Activated CD8-positive, alpha-beta T cell treated with anti-CD3 and anti-CD28 coated beads for 36 hours (primary cell): ENCODE results near the gene AHNAK. TPM values are rescaled to one million over a fixed set of nuclear protein-coding genes. Genes with fewer than 3 reads are reported as not detected.

Experiments
- ATAC-seq: fragments of 200-7000 bp; cut with Tn5 transposase; one replicate; pipeline ENCODE4 v1.10.0; 2021; ENCODE audit warnings: mild to moderate bottlenecking, moderate library complexity
- CTCF ChIA-PET: fragments of 350-600 bp; sonication (Branson Sonifier 250); formaldehyde crosslinking; loops from one replicate; lab custom pipeline; 2021; ENCODE audit warnings: antibody characterized with exemption; lab: Charles Lee
- POLR2A ChIA-PET: fragments of 350-600 bp; sonication (Branson Sonifier 250); formaldehyde crosslinking; loops from one replicate; lab custom pipeline; 2021; ENCODE audit warnings: antibody characterized with exemption; lab: Charles Lee
- DNase-seq: peaks from one replicate; pipeline ENCODE4 v3.0.0-alpha.2; 2020
- H3K27ac Mint-ChIP-seq: one replicate; pipeline ENCODE4 v1.8.0; 2021; ENCODE audit warnings: mild to moderate bottlenecking, mixed read lengths
- H3K27me3 Mint-ChIP-seq: one replicate; pipeline ENCODE4 v1.8.0; 2021; ENCODE audit warnings: mixed read lengths
- H3K36me3 Mint-ChIP-seq: one replicate; pipeline ENCODE4 v1.8.0; 2021; ENCODE audit warnings: low read depth, mixed read lengths
- H3K4me1 Mint-ChIP-seq: one replicate; pipeline ENCODE4 v1.8.0; 2021; ENCODE audit warnings: low read depth, mixed read lengths
- H3K4me3 Mint-ChIP-seq: one replicate; pipeline ENCODE4 v1.8.0; 2021; ENCODE audit warnings: mild to moderate bottlenecking, moderate library complexity, mixed read lengths
- H3K9me3 Mint-ChIP-seq: one replicate; pipeline ENCODE4 v1.8.0; 2021; ENCODE audit warnings: mixed read lengths
- CTCF ChIP-seq: fragments of 200-600 bp; IDR thresholded peaks from one replicate; pipeline ENCODE4 v1.8.0; 2022; ENCODE audit warnings: antibody characterized with exemption, mild to moderate bottlenecking
- intact Hi-C: fragments of 100-400 bp; cut with micrococcal nuclease; formaldehyde crosslinking; loops from one replicate; pipeline ENCODE4 v1.10.0; 2022
- total RNA-seq, 2 experiments: library from RNA; stranded (reverse); gene quantifications; one replicate each; pipeline ENCODE4 v1.2.3, GENCODE V29; 2021

Gene AHNAK
- total RNA-seq, 2 experiments from 2014 or later: 41.1 to 43.0 TPM

- Mint-ChIP-seq H3K36me3 (peaks cover 51% of the 10 kb centered on the region), H3K27ac (peak overlapping the region; percentile 12), H3K27me3 (no peaks in the 10 kb centered on the region), H3K4me1 (peaks cover 32% of the 10 kb centered on the region), H3K9me3 (no peaks in the 10 kb centered on the region), H3K4me3 (peak overlapping the region; percentile 96)
- ChIA-PET POLR2A (interaction anchor here (0.8 to 3.0 kb wide), 7 partner anchors 9 to 133 kb away, joined by 3 to 32 read pairs (median 14); partner anchors contain the start of genes C11orf98, CSKMT and TUT1), CTCF (interaction anchor here (1.0 to 4.0 kb wide), 2 partner anchors 15 to 19 kb away, joined by 3 to 14 read pairs; no protein-coding TSS in a partner anchor)
- no peak for TF ChIP-seq CTCF
- intact Hi-C loops: no loop called here
- ATAC-seq (no peak), DNase-seq (no peak)
Measured at GRCh38 chr11:62575837-62576236, 29.2 kb upstream of the AHNAK start.

GRCh38 chr11:62575156-62575555 lies 28.6 kb upstream of the AHNAK start:
- DNase-seq: no peak
- ChIA-PET POLR2A (interaction anchor here (0.8 to 11.0 kb wide), 14 partner anchors 10 to 266 kb away, joined by 3 to 156 read pairs (median 6); partner anchors contain the start of genes C11orf98, CSKMT, INTS5 and TUT1), CTCF (interaction anchor here (2.0 to 4.0 kb wide), 2 partner anchors 15 to 17 kb away, joined by 9 to 14 read pairs; partner anchors contain the start of gene TUT1)
- H3K27ac Mint-ChIP-seq: peak overlapping the region; percentile 97
- TF ChIP-seq CTCF: no peak
- no peaks in the 10 kb centered on the region for H3K9me3 Mint-ChIP-seq
- no peak for ATAC-seq
- H3K4me1 Mint-ChIP-seq: peaks cover 37% of the 10 kb centered on the region
- intact Hi-C loops: no loop called here
- H3K4me3 Mint-ChIP-seq: peak overlapping the region; percentile 96
- H3K36me3 Mint-ChIP-seq: peaks cover 56% of the 10 kb centered on the region
- no peaks in the 10 kb centered on the region for H3K27me3 Mint-ChIP-seq

GRCh38 chr11:62574363-62575071 lies 27.9 kb upstream of the AHNAK start:
- intact Hi-C loops: no loop called here
- ATAC-seq (peak; percentile 4), DNase-seq (peak; percentile 28)
- H3K4me3 Mint-ChIP-seq: peak overlapping the region; percentile 96
- peaks cover 42% of the 10 kb centered on the region for H3K4me1 Mint-ChIP-seq
- no peak for TF ChIP-seq CTCF
- peaks cover 63% of the 10 kb centered on the region for H3K36me3 Mint-ChIP-seq
- H3K27me3 Mint-ChIP-seq: no peaks in the 10 kb centered on the region
- ChIA-PET CTCF (interaction anchor here (0.7 to 4.0 kb wide), 11 partner anchors 9 to 180 kb away, joined by 3 to 14 read pairs (median 4); partner anchors contain the start of genes MTA2 and TUT1), POLR2A (interaction anchor here (0.6 to 11.0 kb wide), 23 partner anchors 9 to 281 kb away, joined by 3 to 156 read pairs (median 4); partner anchors contain the start of genes C11orf98, CSKMT, INTS5 and LBHD1)
- no peaks in the 10 kb centered on the region for H3K9me3 Mint-ChIP-seq
- H3K27ac Mint-ChIP-seq: peak overlapping the region; percentile 97

- Mint-ChIP-seq H3K4me3 (peak within 1 kb of the TSS; percentile 96), H3K27ac (peak within 1 kb of the TSS; percentile 97), H3K4me1 (peaks cover 48% of the 10 kb centered on the region), H3K27me3 (no peaks in the 10 kb centered on the region), H3K36me3 (peaks cover 67% of the 10 kb centered on the region), H3K9me3 (no peaks in the 10 kb centered on the region)
- POLR2A ChIA-PET: interaction anchor here (0.6 to 11.0 kb wide), 19 partner anchors 8 to 281 kb away, joined by 3 to 156 read pairs (median 5); partner anchors contain the start of genes C11orf98, CSKMT, LBHD1 and TUT1
- no peak for TF ChIP-seq CTCF
- ATAC-seq: peak; percentile 98
- intact Hi-C loops: no loop called here
- CTCF ChIA-PET: interaction anchor here (0.7 to 4.0 kb wide), 13 partner anchors 8 to 179 kb away, joined by 3 to 14 read pairs (median 4); partner anchors contain the start of genes MTA2 and TUT1
- DNase-seq: peak; percentile 99
Measured at GRCh38 chr11:62573592-62574362, 27.2 kb upstream of the AHNAK start, which contains the start of gene EEF1G. Gene EEF1G, minus strand, starts transcription at chr11:62573891. Its CDS starts 49 bp downstream, at chr11:62573842.
